Stomach (tissue), 9 donors: ENCODE data around the gene FZD4. TPM values are rescaled to one million over a fixed set of nuclear protein-coding genes. Genes with fewer than 3 reads are reported as not detected.

Experiments used
- DNase-seq, 2 donors: peaks; one replicate each; pipeline versions ENCODE4 v3.0.0 to v3.0.0-alpha.2; 2013 to 2019
- H3K27ac ChIP-seq, 5 donors: fragments of 200-600 bp in 4 of 5; sonication (generic) in 4 of 5; one replicate each; pipeline ENCODE4 v1.5.1; 2013 to 2019; ENCODE audit warnings: mild to moderate bottlenecking in 1 of 5, moderate library complexity in 1 of 5
- H3K27me3 ChIP-seq, 3 donors: fragments of 200-600 bp; sonication (generic); one replicate each; pipeline ENCODE4 v1.5.1; 2017 to 2019; ENCODE audit warnings: mixed run types in 1 of 3
- H3K36me3 ChIP-seq, 4 donors: fragments of 200-600 bp; sonication (generic); 1 replicate in 3 of 4; 2 replicates in 1 of 4; pipeline ENCODE4 v1.5.1; 2016 to 2019
- H3K4me1 ChIP-seq, 4 donors: fragments of 200-600 bp; sonication (generic); one replicate each; pipeline ENCODE4 v1.5.1; 2016 to 2019
- H3K4me3 ChIP-seq, 4 donors: fragments of 200-600 bp; sonication (generic) in 3 of 4; one replicate each; pipeline ENCODE4 v1.5.1; 2016 to 2019; ENCODE audit warnings: mild to moderate bottlenecking in 1 of 4
- H3K9me3 ChIP-seq, 4 donors: fragments of 200-600 bp; sonication (generic); one replicate each; pipeline ENCODE4 v1.5.1; 2016 to 2019
- EP300 ChIP-seq: sonication (generic); formaldehyde crosslinking; IDR thresholded peaks from one replicate; pipeline ENCODE4 v1.6.1; 2017; ENCODE audit warnings: antibody characterized with exemption
- POLR2A ChIP-seq, 4 donors: fragments of 450-650 bp; IDR thresholded peaks; one replicate each; pipeline ENCODE4 v1.6.1; 2016; ENCODE audit warnings: antibody characterized with exemption in 4 of 4, control low read depth in 2 of 4, mild to moderate bottlenecking in 1 of 4, moderate library complexity in 1 of 4
- POLR2AphosphoS5 ChIP-seq, 3 donors: sonication (generic); formaldehyde crosslinking; IDR thresholded peaks; one replicate each; pipeline ENCODE4 v1.6.1; 2016; ENCODE audit warnings: antibody characterized with exemption in 3 of 3
- WGBS, 5 donors: extraction: QIAGEN DNeasy Blood & Tissue Kit in 3 of 5; methylation state at CpG; one replicate each; pipeline versions ENCODE4 v1.1.5 to v1.1.7; 2013 to 2018; 5-methylcytosine and 5-hydroxymethylcytosine counted together
- intact Hi-C: fragments of 100-400 bp; cut with DNase I; formaldehyde crosslinking; loops from one replicate; pipeline ENCODE4 v1.15.1; 2023; ENCODE audit warnings: low total_unique reads
- polyA plus RNA-seq, 3 donors: library from polyadenylated mRNA; stranded (reverse); fragments of 200-250 nt; gene quantifications; one replicate each; pipeline ENCODE4 v1.2.3, GENCODE V29; 2013
- total RNA-seq, 5 donors: library from RNA; depleted of rRNA; stranded (reverse); fragments of >200 nt; gene quantifications; one replicate each; pipeline versions ENCODE4 v1.1.0 to v1.2.3, GENCODE V29; 2014 to 2016
- TF ChIP-seq, protein P1 (sequence below), 7 experiments: fragments of 450-650 bp in 4 of 7; fragments of 200-600 bp in 3 of 7; sonication (generic) in 3 of 7; IDR thresholded peaks; one replicate each; pipeline ENCODE4 v1.5.1; 2016 to 2019; ENCODE audit warnings: antibody characterized with exemption in 7 of 7, control low read depth in 2 of 7, mild to moderate bottlenecking in 1 of 7
- donor health status: healthy with polysubstance abuse.
- donor health status: Bipolar disorder and iron deficiency.
- donor health status: healthy.

The FZD4 gene
- total and polyA plus RNA-seq, 8 donors, result 2.4 to 55.8 (median 12.0) TPM

DNA sequence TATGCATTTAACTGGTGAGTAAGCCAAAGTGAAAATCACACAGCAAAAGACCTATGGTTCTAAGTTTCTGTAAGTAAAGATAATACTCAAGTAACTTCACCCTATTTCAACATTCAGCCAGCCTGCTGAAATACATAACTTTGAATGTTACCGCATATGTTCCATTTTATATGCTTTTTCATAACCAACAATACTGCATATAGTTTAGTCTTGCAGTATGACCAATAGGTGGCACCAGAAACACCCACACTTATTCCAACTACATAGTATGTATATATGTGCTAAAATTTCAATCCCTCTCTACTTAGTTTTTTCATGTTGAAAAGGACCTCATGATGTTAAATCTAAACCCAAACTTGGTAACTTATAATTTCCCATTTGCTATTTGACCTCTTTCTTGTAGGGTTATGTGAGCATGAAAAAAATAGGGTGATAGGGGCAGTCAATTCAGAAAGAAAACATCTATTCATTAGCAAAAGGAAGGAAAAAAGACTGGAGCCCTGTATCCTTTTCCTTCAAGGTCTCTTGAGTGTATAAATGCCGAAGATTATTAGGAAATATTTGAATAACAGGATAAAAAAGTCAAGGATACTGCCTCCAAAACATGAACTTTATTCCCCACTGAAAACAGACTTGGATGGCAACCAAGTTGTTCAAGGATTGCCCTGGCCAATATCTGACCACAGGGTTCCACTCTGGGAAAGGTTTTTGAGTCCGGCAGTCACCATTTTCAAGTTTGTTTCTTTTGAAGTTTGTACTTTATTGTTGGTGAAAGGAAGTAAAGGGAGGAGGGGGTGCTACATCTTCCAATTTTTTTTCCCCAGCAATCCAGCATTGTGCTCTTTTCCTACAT, 23.8 kb upstream of the FZD4 start:
- TF ChIP-seq POLR2A (IDR thresholded peaks at IDR 0.05), result no peak
- TF ChIP-seq, protein P1, sequence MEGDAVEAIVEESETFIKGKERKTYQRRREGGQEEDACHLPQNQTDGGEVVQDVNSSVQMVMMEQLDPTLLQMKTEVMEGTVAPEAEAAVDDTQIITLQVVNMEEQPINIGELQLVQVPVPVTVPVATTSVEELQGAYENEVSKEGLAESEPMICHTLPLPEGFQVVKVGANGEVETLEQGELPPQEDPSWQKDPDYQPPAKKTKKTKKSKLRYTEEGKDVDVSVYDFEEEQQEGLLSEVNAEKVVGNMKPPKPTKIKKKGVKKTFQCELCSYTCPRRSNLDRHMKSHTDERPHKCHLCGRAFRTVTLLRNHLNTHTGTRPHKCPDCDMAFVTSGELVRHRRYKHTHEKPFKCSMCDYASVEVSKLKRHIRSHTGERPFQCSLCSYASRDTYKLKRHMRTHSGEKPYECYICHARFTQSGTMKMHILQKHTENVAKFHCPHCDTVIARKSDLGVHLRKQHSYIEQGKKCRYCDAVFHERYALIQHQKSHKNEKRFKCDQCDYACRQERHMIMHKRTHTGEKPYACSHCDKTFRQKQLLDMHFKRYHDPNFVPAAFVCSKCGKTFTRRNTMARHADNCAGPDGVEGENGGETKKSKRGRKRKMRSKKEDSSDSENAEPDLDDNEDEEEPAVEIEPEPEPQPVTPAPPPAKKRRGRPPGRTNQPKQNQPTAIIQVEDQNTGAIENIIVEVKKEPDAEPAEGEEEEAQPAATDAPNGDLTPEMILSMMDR (IDR thresholded peaks at IDR 0.05), result peak in 4 of 7 experiments; percentile 12 to 45 (median 34)
- TF ChIP-seq POLR2AphosphoS5 (IDR thresholded peaks at IDR 0.05), result no peak
- no peak for TF ChIP-seq EP300
- Histone ChIP-seq H3K4me3 (no peak overlapping the region), H3K4me1 (peaks cover 0 to 23% (median 10%) of the 10 kb centered on the region in 4 donors), H3K36me3 (no peaks in the 10 kb centered on the region), H3K27ac (peak overlapping the region in 1 of 5 donors; percentile 6), H3K9me3 (no peaks in the 10 kb centered on the region), H3K27me3 (no peaks in the 10 kb centered on the region)
- 52 to 70% (median 58%) methylated on average over 3 of the region's 3 CpGs for WGBS, 5 donors
- intact Hi-C loops, result no loop called here
- DNase-seq, result peak in 1 of 2 donors; percentile 67

DNA sequence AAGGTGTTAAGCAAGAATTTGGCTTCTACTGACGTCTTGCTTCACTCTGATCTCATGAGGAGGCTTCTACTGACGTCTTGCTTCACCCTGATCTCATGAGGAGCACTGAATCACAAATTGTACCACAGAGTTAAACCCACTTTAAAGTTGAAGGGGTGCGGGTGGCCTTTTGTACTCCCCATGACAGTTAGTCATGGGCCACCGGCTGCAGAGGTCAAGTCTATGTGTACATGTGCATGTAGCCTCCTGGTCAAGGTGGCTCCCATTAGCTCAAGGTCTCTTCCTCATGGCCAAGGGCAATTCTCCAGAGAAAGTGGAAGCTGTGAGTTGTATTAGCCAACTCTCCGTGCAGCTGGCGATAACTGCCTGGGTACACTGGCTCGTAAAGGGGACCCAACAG, 23.1 kb upstream of the FZD4 start:
- peak in 1 of 2 donors; percentile 10 for DNase-seq
- intact Hi-C loops, result no loop called here
- peak overlapping the region in 2 of 5 donors; percentile 17 to 31 for H3K27ac ChIP-seq
- H3K9me3 ChIP-seq, result peaks cover 0 to 4% (median 2%) of the 10 kb centered on the region in 4 donors
- no peaks in the 10 kb centered on the region for H3K27me3 ChIP-seq
- no peaks in the 10 kb centered on the region for H3K36me3 ChIP-seq
- TF ChIP-seq, protein P1 (IDR thresholded peaks at IDR 0.05), result no peak
- TF ChIP-seq EP300 (no peak), POLR2A (IDR thresholded peaks at IDR 0.05) (no peak), POLR2AphosphoS5 (IDR thresholded peaks at IDR 0.05) (no peak)
- peaks cover 0 to 22% (median 10%) of the 10 kb centered on the region in 4 donors for H3K4me1 ChIP-seq
- H3K4me3 ChIP-seq, result no peak overlapping the region
- WGBS, 5 donors, result 78 to 92% (median 82%) methylated on average over 7 of the region's 7 CpGs

DNA sequence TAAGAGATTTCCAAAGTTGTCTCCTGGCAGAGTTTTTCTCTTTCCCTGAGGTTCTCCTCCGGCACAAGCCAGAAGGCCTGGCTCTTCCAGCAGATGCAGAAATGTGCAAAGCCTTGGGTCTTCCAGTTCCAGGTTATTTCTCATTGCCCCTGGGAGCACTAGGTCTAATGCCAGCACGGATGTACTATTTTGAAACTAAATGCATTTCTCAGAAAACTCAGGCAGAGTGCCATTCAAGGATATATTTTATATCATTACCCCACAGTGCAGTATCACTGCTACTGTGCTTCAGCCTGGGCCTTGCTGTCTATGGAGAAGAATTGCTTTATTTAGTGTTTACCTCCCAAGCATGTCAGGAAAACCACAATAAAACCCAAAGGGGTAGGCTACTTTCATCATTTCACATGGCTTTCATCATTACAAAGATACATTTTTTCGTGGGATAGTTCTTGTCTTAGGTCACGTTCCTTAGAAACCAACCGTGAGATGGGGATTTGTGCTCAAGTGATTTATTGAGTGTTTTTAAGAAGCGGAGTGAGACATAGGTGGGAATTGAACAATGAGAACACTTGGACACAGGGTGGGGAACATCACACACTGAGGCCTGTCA, 22.4 kb upstream of the FZD4 start:
- H3K4me3 ChIP-seq, result no peak overlapping the region
- H3K36me3 ChIP-seq, result no peaks in the 10 kb centered on the region
- peaks cover 0 to 15% (median 5%) of the 10 kb centered on the region in 4 donors for H3K4me1 ChIP-seq
- H3K27ac ChIP-seq, result peak overlapping the region in 1 of 5 donors; percentile 17
- no peaks in the 10 kb centered on the region for H3K27me3 ChIP-seq
- no peak for DNase-seq
- TF ChIP-seq EP300, result no peak
- TF ChIP-seq, protein P1 (IDR thresholded peaks at IDR 0.05), result no peak
- 79 to 90% (median 84%) methylated on average over 6 of the region's 6 CpGs for WGBS, 5 donors
- H3K9me3 ChIP-seq, result peaks cover 0 to 7% (median 5%) of the 10 kb centered on the region in 4 donors
- intact Hi-C loops, result no loop called here

DNA sequence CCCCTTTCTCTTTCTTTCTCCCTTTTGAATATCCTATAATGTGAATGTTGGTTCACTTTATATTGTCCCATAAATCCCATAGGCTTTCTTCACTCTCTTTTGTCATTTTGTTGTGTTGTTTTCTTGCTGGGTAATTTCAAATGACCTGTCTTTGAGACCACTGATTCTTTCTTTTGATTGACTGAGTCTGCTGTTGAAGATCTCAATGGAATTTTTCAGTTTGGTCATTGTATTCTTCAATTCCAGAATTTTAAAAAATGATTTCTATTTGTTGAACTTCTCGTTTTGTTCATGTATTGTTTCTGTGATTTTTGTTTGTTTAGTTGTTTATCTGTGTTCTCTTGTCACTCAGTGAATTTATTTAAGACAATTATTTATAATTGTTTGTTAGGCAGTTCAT, 17.5 kb upstream of the FZD4 start:
- intact Hi-C loops, result no loop called here

More for the DNA sequence above, 17.5 kb upstream of the FZD4 start:
- no peaks in the 10 kb centered on the region for H3K4me1 ChIP-seq
- H3K9me3 ChIP-seq, result peaks cover 0 to 7% (median 5%) of the 10 kb centered on the region in 4 donors
- H3K27ac ChIP-seq, result no peak overlapping the region
- TF ChIP-seq POLR2AphosphoS5 (IDR thresholded peaks at IDR 0.05), result no peak
- no peaks in the 10 kb centered on the region for H3K36me3 ChIP-seq
- 86 to 94% (median 90%) methylated on average over 1 of the region's 1 CpG for WGBS, 5 donors
- no peak for DNase-seq
- no peak overlapping the region for H3K4me3 ChIP-seq
- H3K27me3 ChIP-seq, result no peaks in the 10 kb centered on the region
